Islet precursor cell (in vitro differentiated cells): ENCODE results near the gene CDCA5.

Experiments used
- DNase-seq: peaks from one replicate; pipeline ENCODE4 v3.0.0-alpha.2; 2018

CDCA5 gene

GRCh38 chr11:65067446-65067845, 16.4 kb downstream of the CDCA5 start:
- no peak for DNase-seq

DNA sequence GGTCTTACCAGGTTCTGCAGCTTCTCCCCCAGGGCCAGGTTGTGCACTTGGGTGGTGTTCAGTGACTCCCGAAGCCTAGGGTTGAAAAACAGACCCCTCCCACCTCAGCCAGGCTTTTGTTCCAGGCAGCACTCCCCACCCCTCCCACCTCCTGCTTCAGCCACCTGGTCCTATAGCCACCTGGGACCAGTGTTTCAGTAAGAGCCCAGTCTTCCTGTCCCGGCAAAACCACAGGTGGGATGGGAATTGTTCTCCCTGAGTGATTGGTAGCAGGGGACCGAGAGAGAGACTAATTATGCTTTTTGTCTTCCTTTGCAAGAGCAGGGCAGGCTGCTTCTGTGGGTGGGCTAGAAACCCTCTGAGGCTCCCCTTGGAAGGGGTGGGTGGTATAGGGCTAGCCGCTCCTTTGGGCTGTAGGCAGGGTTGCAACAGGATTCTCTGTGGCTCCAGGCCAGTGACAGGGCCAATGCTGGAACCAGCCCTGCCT, 17.0 kb downstream of the CDCA5 start:
- DNase-seq, result no peak

DNA sequence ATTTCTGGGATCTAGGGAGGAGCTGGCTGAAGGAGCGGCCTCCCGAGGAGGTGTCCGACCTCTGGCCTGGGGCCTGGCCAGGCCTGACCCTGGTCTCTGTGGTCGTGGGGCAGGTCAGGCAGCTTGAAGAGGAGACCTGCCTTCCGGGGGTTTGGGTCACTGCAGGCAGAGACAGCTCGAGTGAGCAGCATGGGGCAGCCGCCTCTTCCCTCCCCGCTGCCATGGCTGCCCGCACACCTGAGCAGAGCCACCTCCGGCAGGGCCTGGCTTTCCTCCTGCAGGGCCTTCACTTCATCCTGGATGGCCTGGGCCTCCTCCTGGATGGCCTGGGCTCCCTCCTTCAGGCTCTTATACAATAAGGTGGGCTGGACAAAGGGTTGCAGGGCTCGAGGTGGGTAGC, 17.5 kb downstream of the CDCA5 start:
- no peak for DNase-seq

DNA sequence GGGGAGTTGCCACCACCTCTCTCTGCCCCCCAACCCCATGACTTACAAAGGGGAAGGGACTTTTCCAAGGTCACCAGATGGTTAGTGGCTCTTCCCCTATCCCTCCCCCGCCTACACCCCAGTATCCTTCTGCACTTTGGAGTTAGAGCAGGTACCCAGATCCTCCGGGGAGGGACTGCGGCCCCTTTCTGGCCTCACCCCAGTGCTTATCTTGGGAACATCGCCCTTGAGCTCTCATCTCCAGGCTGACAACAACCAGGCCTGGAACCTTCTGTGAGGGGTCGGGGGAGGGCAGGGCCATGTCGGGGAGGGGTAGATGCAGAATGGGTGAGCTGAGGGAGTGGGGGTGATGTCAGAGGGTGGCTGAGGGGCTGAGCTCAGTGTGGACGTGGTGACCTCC, 18.0 kb downstream of the CDCA5 start:
- no peak for DNase-seq

GRCh38 chr11:65064847-65065240, 19.0 kb downstream of the CDCA5 start:
- no peak for DNase-seq

DNA sequence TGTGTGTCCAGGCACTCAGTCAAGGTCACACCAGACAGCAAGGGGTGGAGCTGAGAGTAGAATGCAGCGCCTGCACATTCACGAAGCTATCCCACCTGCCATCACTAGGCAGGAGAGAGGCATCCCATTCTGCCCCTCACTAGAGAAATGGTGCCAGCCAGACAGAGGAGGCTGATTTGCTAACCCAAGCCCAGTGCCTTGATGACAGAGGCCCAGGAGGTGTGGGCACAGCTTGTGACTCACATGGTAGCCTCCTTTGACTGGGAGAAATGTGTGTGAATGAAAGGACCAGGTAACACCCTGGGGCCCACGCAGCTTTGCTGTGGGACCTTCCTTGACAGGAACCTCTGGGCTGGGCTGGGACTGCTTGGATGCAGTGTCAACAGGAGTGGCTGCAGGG, 20.3 kb downstream of the CDCA5 start:
- DNase-seq, result no peak

- DNase-seq, result peak; percentile 71
Measured at GRCh38 chr11:65060913-65061408, 22.9 kb downstream of the CDCA5 start.

DNA sequence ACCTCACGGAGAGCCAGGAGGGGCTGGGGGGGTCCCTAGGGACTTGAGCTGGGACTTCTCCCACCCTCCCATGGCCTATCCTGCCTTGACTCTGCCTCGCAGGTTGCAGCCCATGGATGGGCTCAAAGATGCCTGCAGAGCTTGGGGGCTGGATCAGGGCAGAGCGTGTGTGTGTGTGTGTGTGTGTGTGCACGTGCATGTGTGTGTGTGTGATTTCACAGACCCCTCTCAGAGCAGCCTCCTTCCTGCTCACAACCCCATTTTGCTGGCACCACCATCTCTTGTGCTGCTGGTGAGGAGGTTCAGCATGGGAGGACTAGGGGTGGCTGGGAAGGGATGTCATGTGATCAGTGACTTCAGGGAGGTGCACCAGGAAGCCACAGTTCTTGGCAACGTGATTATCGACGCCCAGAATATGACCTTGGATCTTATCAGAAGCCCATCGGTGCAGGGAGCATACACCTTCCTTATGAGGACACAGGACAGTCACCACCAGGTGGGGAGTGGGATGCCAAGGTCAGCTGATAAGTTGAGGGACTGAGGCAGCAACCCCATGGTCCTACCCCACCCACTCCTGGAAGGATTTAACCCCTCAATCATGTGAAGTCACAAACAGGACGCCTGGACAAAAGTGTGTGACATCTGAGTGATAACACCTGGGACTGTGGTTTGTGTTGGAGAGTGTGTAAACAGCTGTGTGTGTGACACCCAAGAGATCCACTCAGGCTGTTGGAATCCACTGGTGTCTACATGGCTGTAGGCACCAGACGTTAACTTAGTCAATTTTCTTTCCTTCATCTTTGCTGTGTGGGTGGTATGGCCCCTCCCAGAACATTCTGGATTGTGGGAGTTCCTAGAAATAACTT, 23.6 kb downstream of the CDCA5 start:
- no peak for DNase-seq

GRCh38 chr11:65059523-65059922, 24.3 kb downstream of the CDCA5 start:
- DNase-seq, result no peak

DNA sequence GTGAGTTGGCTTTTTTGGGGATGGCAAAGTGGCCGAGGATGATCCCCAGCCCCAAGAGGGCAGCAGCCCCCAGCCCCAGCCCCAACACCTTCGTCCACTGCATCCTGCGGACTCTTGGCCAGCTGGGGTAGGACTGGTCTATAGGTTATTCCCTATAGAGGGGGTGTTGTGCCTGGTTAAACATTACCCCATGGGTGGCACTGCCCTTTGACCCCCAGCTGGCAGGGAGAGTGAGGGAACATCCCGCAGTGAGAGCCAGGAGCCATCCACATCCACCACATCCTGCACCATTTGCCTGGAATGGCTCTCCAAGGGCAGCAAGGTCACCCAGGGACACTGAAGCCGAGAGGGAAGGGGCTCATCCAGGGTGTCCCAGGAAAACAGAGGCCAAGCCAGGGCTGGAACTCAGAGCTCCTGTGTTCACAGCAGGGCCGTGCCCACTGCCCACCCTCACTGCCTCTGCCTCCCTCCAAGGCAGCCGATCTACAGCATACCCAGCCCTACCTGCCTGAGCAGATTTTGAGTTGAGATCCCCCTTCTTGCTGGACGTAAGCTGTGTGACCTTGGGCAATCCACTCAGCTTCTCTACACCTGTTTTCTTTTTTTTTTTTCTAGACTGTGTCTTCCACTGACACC, 25.3 kb downstream of the CDCA5 start, which contains the start of gene NAALADL1:
Gene NAALADL1 (minus strand): TSS at position 135 of the 636 bp plus-strand sequence. CDS start 32 bp downstream, at position 103.
- no peak for DNase-seq

DNA sequence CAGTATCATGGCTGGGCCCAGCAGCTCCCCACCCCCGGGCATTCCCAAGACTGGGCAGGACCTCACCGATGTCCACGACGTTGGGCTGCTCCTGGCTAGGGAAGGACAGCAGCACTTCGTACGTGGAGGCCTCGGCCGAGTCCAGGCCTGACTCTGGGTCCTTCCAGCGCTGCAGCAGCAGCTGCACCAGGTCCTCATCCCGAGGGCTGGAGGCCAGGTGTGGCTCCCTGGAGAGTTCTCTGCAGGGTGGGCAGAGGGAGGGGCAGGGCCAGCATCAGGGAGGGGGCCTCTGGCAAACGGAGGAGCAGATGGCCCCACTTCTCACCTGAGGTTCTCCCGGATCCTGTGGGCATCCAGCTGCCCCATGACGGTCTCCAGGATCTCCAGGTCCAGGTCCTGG, 25.8 kb downstream of the CDCA5 start:
- DNase-seq, result no peak

GRCh38 chr11:65057526-65057925, 26.3 kb downstream of the CDCA5 start:
- no peak for DNase-seq

DNA sequence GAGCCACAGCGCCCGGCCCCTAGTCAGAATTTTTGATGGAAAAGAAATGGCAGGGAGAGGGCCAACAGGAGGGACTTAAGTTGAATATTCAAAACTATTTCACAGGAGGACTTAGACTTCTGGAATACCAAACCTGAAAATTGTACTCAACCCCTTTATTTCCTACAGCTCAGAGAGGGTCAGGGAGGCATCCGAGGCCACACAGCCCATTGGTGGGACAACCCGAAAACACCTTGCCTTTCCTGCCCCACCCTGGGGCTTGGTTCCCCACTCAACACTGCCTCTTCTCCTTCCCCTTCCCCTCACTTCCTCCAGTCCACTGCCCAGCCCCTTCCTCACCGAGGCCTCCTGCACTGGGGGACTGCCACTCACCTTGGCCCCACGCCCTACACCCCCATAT, 26.8 kb downstream of the CDCA5 start:
- no peak for DNase-seq

GRCh38 chr11:65055538-65055937, 28.3 kb downstream of the CDCA5 start:
- DNase-seq, result no peak

DNA sequence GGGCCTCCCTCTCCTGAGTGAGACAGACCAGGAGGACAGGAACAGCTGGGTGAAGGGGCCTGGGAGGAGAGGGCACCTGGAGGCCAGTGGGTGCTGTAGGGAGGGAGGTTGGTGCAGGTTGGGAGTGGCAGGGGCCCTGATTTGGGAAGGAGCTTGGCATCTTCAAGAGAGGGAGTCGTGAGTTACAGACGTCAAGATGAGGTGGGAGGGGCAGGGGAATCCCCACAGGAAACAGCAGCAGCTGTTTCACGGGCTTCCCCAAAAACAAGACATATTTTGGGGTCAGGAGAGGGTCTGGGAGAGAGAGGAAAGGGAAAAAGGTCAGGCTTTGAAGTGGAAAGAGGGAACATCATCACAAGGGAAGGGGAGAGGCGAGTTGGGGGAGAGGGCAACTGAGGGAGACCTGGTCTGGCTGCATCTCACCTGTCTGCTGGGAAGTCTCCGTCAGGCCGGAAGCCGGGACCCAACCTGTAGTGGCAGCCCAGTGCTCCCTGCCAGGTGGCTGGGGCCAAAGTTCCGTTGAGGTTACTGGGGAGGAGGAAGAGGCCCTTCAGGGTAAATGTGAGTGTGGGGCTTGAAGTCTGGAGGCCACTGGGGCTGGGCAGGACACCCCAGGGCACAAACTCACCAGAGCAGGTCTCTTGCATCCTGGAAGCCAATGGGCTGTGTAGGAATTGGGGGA, 29.9 kb downstream of the CDCA5 start:
- no peak for DNase-seq

GRCh38 chr11:65051398-65051858, 32.4 kb downstream of the CDCA5 start:
- no peak for DNase-seq

- no peak for DNase-seq
Measured at GRCh38 chr11:65047581-65048422, 36.0 kb downstream of the CDCA5 start.

DNA sequence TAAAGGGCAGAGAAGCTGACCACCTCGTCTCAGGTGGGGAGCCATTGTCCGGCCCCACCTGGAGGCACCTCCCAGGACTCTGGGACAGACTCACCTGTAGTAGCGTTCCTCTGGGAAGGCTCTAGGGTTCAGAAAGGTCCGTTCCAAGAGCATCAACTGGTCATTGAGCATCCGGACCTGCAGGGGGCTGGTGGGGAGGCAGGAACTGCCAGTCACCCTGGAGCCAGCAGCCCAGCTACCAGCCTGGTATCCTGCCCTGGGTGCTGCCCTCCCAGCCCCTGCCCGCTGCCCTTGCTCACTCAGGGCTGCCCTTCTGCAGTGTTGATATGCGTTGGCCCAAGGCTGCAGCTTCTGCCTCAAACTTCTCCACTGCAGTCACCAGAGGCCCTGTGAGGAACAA, 38.1 kb downstream of the CDCA5 start:
- DNase-seq, result no peak

GRCh38 chr11:65045061-65045460, 38.8 kb downstream of the CDCA5 start:
- DNase-seq, result no peak

- DNase-seq, result no peak
Measured at GRCh38 chr11:65043881-65044501, 39.8 kb downstream of the CDCA5 start.

DNA sequence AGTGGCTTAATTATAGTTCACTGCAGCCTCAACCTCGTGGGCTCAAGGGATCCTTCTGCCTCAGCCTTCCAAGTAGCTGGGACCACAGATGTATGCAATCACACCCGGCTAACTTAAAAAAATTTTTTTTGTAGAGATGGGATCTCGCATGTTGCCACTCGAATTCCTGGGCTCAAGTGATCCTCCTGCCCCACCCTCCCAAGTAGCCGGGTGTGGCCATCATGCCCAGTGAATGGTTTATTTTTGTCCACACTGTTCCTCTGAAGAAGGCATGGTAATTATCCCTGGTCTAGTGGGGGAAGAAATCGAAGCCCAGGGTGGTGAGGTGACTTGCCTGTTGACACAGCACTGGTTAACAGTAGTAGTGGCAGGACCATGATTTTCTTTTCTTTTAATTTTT, 40.9 kb downstream of the CDCA5 start:
- DNase-seq, result no peak
